ENCODE results near the gene NKX6-2.

GRCh38 chr10:132786884-132787494 lies 1.0 kb upstream of the NKX6-2 start:
- TF ChIP-seq POLR2A (IDR thresholded peaks at IDR 0.05) (no peak), CTCF (IDR thresholded peaks at IDR 0.05) (no peak)
